B cell (primary cell): ENCODE results near the gene SLITRK6. TPM values are rescaled to one million over a fixed set of nuclear protein-coding genes. Genes with fewer than 3 reads are reported as not detected.

Experiments
- ATAC-seq: fragments of 200-7000 bp; cut with Tn5 transposase; one replicate; pipeline ENCODE4 v1.10.0; 2021; ENCODE audit warnings: low read depth, mild to moderate bottlenecking, moderate number of reproducible peaks, moderate library complexity
- CTCF ChIA-PET: fragments of 350-600 bp; sonication (Branson Sonifier 250); formaldehyde crosslinking; loops from one replicate; lab custom pipeline; 2021; ENCODE audit warnings: antibody characterized with exemption, inconsistent platforms; lab: Charles Lee
- POLR2A ChIA-PET: fragments of 350-600 bp; sonication (Branson Sonifier 250); formaldehyde crosslinking; loops from one replicate; lab custom pipeline; 2021; ENCODE audit warnings: antibody characterized with exemption; lab: Charles Lee
- DNase-seq: peaks from one replicate; pipeline ENCODE4 v3.0.0; 2013
- H2AFZ ChIP-seq: 2 replicates; pipeline ENCODE4 v1.6.1; 2012; ENCODE audit warnings: mild to moderate bottlenecking, low read depth, low read length; ENCODE audit not compliant: insufficient read depth, poor library complexity, severe bottlenecking
- H3K27ac ChIP-seq, 2 donors: 1 replicate in 1 of 2; 2 replicates in 1 of 2; pipeline ENCODE4 v1.5.1; 2012 to 2013; ENCODE audit warnings: low read length in 2 of 2, mild to moderate bottlenecking in 2 of 2, moderate library complexity in 1 of 2
- H3K27me3 ChIP-seq, 4 experiments: fragments of 200-600 bp in 1 of 4; sonication (generic) in 1 of 4; replicated peaks in 1 of 4; 1 replicate in 2 of 4; 2 replicates in 2 of 4; pipeline versions ENCODE4 v1.6.1 to v1.7.0; 2013 to 2016; ENCODE audit warnings: low read length in 3 of 4, mild to moderate bottlenecking in 2 of 4, mixed read lengths in 1 of 4, moderate library complexity in 1 of 4; ENCODE audit not compliant: insufficient read depth in 4 of 4, control insufficient read depth in 3 of 4; ENCODE audit errors: control extremely low read depth in 1 of 4
- H3K36me3 ChIP-seq, 2 experiments: replicated peaks in 1 of 2; 1 replicate in 1 of 2; 2 replicates in 1 of 2; pipeline versions ENCODE4 v1.6.1 to v1.7.1; 2013; ENCODE audit warnings: low read length in 1 of 2; ENCODE audit not compliant: insufficient read depth in 2 of 2, control insufficient read depth in 1 of 2; ENCODE audit errors: control extremely low read depth in 1 of 2, extremely low read depth in 1 of 2
- H3K4me1 ChIP-seq, 2 donors: fragments of 200-600 bp in 1 of 2; sonication (generic) in 1 of 2; 1 replicate in 1 of 2; 2 replicates in 1 of 2; pipeline versions ENCODE4 v1.5.1 to v1.6.1; 2013 to 2017; ENCODE audit warnings: low read length in 2 of 2; ENCODE audit not compliant: control insufficient read depth in 2 of 2, insufficient read depth in 2 of 2
- H3K4me2 ChIP-seq: replicated peaks from 2 replicates; pipeline ENCODE3; 2012; ENCODE audit warnings: mild to moderate bottlenecking, low read depth, low read length; ENCODE audit not compliant: poor library complexity, severe bottlenecking
- H3K4me3 ChIP-seq, 5 experiments: fragments of 200-600 bp in 1 of 5; sonication (generic) in 1 of 5; 1 replicate in 3 of 5; 2 replicates in 2 of 5; pipeline versions ENCODE4 v1.5.1 to v1.7.0; 2011 to 2016; ENCODE audit warnings: low read length in 4 of 5, mild to moderate bottlenecking in 4 of 5, low read depth in 2 of 5, control low read depth in 1 of 5, moderate library complexity in 1 of 5; ENCODE audit not compliant: insufficient read depth in 1 of 5; ENCODE audit errors: control extremely low read depth in 1 of 5, extremely low read depth in 1 of 5
- H3K79me2 ChIP-seq: fragments of 200-600 bp; sonication (generic); one replicate; pipeline ENCODE4 v1.6.0; 2016; ENCODE audit warnings: low read length; ENCODE audit not compliant: control insufficient read depth, insufficient read depth
- H3K9ac ChIP-seq: fragments of 200-600 bp; sonication (generic); 2 replicates; pipeline ENCODE4 v1.6.1; 2017; ENCODE audit warnings: mild to moderate bottlenecking, low read length, moderate library complexity
- H3K9me3 ChIP-seq, 3 donors: one replicate each; pipeline versions ENCODE4 v1.6.1 to v1.7.1; 2013; ENCODE audit warnings: low read length in 2 of 3; ENCODE audit not compliant: control insufficient read depth in 2 of 3, insufficient read depth in 1 of 3; ENCODE audit errors: control extremely low read depth in 1 of 3
- H4K20me1 ChIP-seq: 2 replicates; pipeline ENCODE4 v1.6.0; 2012; ENCODE audit warnings: mild to moderate bottlenecking, low read length; ENCODE audit not compliant: insufficient read depth, control insufficient read depth, poor library complexity, severe bottlenecking
- H3K27ac Mint-ChIP-seq: one replicate; pipeline ENCODE4 v1.8.0; 2021; ENCODE audit warnings: mixed read lengths
- H3K27me3 Mint-ChIP-seq: one replicate; pipeline ENCODE4 v1.8.0; 2021; ENCODE audit warnings: mixed read lengths
- H3K4me1 Mint-ChIP-seq: one replicate; pipeline ENCODE4 v1.8.0; 2021; ENCODE audit warnings: mixed read lengths
- H3K4me3 Mint-ChIP-seq: one replicate; pipeline ENCODE4 v1.8.0; 2021; ENCODE audit warnings: mixed read lengths
- H3K9me3 Mint-ChIP-seq: one replicate; pipeline ENCODE4 v1.8.0; 2022; ENCODE audit warnings: mixed read lengths; ENCODE audit not compliant: insufficient read depth
- CTCF ChIP-seq: fragments of 200-600 bp; IDR thresholded peaks from one replicate; pipeline ENCODE4 v1.8.0; 2022; ENCODE audit warnings: antibody characterized with exemption, mild to moderate bottlenecking
- EZH2 ChIP-seq: IDR thresholded peaks from 2 replicates; pipeline ENCODE4 v1.6.1; 2012; ENCODE audit warnings: borderline replicate concordance, low read depth, mild to moderate bottlenecking, moderate library complexity, low read length; ENCODE audit not compliant: insufficient read depth, poor library complexity, severe bottlenecking
- WGBS: methylation state at CpG from one replicate; pipeline ENCODE4 v1.1.5; 2013; ENCODE audit warnings: missing lambda C conversion rate; ENCODE audit not compliant: insufficient coverage; 5-methylcytosine and 5-hydroxymethylcytosine counted together
- intact Hi-C: fragments of 100-400 bp; cut with micrococcal nuclease; formaldehyde crosslinking; loops from one replicate; pipeline ENCODE4 v1.10.0; 2022
- polyA plus RNA-seq: library from polyadenylated mRNA; depleted of rRNA; stranded (reverse); fragments of >200 nt; gene quantifications from 2 replicates; pipeline ENCODE4 v1.2.3, GENCODE V29; 2012
- total RNA-seq, 2 donors: library from RNA; stranded (reverse); fragments of 120-200 nt in 1 of 2; gene quantifications; 1 replicate in 1 of 2; 2 replicates in 1 of 2; pipeline versions ENCODE4 v1.2.3 to v1.2.4, GENCODE V29; 2013 to 2022

SLITRK6 gene
- total and polyA plus RNA-seq, 2 donors (not counting 1 experiment from before 2014, with no cell fraction given): not detected

- DNase-seq: peak; percentile 9
- Histone ChIP-seq H4K20me1 (no peaks in the 10 kb centered on the region), H3K4me1 (no peaks in the 10 kb centered on the region), H3K79me2 (no peaks in the 10 kb centered on the region), H3K27ac (no peak overlapping the region), H3K4me2 (no peak overlapping the region), H3K36me3 (no peaks in the 10 kb centered on the region), H3K4me3 (no peak overlapping the region), H2AFZ (no peak overlapping the region), H3K27me3 (no peaks in the 10 kb centered on the region), H3K9ac (no peak overlapping the region), H3K9me3 (no peaks in the 10 kb centered on the region)
- H3K27ac Mint-ChIP-seq: no peak overlapping the region
- ChIA-PET POLR2A (no interaction called here), CTCF (interaction anchor here (1.6 kb wide), 1 partner anchor 11 kb away, joined by 3 read pairs; no protein-coding TSS in a partner anchor)
- ATAC-seq: no peak
- H3K4me3 Mint-ChIP-seq: no peak overlapping the region
- WGBS: no CpG with 5 or more reads among the region's 3 CpGs
- TF ChIP-seq EZH2: no peak
- peak; percentile 69 for TF ChIP-seq CTCF
- no peaks in the 10 kb centered on the region for H3K27me3 Mint-ChIP-seq
- intact Hi-C loops: no loop called here
- no peaks in the 10 kb centered on the region for H3K9me3 Mint-ChIP-seq
- no peaks in the 10 kb centered on the region for H3K4me1 Mint-ChIP-seq
These were observed 7.4 kb upstream of the SLITRK6 start for GRCh38 chr13:85806553-85807175.

DNA sequence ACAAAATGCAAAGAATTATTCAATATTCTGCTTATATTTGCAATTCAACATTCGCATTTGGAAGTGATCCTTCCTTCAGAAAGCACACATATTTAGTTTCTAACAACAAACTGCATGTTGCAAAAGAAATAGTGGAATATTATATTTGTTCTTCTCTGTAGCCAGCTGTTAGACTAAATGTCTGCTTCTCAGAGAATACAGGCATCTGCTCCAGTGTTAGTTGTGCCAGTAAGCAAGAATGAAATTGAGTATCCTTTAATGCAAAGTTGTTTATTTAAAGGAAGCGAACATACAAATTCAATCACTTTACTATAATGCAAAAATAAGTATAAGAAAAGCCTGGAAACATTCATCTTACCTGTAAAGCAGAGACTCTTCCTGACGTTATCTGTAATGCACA, 663 bp downstream of the SLITRK6 start:
- H4K20me1 ChIP-seq: no peaks in the 10 kb centered on the region
- no peak for TF ChIP-seq EZH2
- TF ChIP-seq CTCF: no peak
- H3K27me3 Mint-ChIP-seq: no peaks in the 10 kb centered on the region
- no peaks in the 10 kb centered on the region for H3K9me3 Mint-ChIP-seq
- no peak overlapping the region for H3K4me2 ChIP-seq
- H3K4me1 Mint-ChIP-seq: no peaks in the 10 kb centered on the region
- ATAC-seq (no peak), DNase-seq (no peak)
- H3K27me3 ChIP-seq: no peaks in the 10 kb centered on the region
- H3K4me3 Mint-ChIP-seq: no peak overlapping the region
- H3K27ac ChIP-seq: no peak overlapping the region
- H3K36me3 ChIP-seq: no peaks in the 10 kb centered on the region
- H3K4me3 ChIP-seq: no peak overlapping the region
- H2AFZ ChIP-seq: no peak overlapping the region
- ChIA-PET POLR2A (no interaction called here), CTCF (no interaction called here)
- no CpG with 5 or more reads among the region's 3 CpGs for WGBS
- H3K9ac ChIP-seq: no peak overlapping the region
- no peaks in the 10 kb centered on the region for H3K9me3 ChIP-seq
- no peaks in the 10 kb centered on the region for H3K79me2 ChIP-seq
- no peak overlapping the region for H3K27ac Mint-ChIP-seq
- no peaks in the 10 kb centered on the region for H3K4me1 ChIP-seq
- intact Hi-C loops: no loop called here
